HG03139 (cell line): ENCODE measurements around the gene CPA1.

ENCODE experiments used
- ATAC-seq: cut with Tn5 transposase; IDR thresholded peaks from one replicate; pipeline ENCODE4 v1.9.1; 2021; ENCODE audit not compliant: unreplicated experiment

Gene CPA1

DNA sequence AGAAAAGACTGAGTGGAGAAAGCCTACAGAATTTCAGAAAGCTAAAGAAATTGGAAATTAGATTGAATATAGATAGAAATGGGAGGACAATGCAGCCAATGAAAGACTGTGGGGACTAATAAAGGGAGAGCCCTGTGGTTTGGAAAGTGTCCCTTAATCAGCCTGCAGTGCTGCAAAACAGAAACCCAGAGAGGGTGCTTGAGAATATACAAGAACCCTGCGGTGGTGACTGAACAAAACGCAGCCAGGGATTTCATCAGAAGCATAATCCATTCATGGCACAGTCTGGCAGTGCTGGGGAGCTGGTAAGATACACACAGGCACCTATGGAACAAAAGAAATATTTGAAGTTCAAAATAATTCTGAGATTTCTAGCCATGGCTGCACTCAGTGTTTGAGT, 41.4 kb downstream of the CPA1 start:
- ATAC-seq = no peak

DNA sequence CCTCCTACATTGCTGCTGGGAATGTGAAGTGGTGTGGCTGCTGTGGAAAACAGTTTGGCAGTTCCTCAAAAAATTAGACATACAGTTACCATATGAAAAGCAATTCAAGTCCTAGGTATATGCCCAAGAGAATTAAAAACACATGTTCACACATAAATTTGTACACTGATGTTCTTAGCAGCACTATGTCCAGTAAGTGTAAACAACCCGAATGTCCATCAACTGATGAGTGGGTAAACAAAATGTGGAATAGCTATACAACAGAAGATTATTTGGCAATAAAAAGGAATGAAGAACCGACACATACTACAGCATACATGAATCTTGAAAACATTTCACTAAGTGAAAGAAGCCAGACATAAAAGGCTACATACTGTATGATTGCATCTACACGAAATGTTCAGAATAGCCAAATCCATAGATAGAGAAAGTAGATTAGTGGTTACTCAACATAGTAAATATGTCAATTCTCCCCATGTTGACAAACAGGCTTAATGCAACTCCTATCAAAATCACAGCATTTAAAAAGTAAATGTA, 43.3 kb downstream of the CPA1 start:
- no peak for ATAC-seq

DNA sequence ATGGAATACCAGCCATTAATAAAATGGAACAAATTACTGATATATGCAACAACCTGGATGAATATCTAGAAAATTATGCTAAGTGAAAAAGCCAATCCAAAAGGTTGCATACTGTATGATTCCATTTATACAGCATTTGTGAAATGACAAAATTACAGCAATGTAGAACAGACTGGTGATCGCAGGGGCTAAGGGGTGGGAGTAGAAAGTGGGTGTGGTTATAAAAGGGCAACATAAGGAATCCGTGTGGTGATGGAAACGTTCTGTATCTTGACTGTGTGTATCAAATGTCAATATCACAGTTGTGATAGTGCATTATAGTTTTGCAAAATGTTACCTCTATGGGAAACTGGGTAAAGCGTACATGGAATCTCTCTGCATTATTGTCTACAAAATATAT, 45.5 kb downstream of the CPA1 start:
- ATAC-seq = no peak

DNA sequence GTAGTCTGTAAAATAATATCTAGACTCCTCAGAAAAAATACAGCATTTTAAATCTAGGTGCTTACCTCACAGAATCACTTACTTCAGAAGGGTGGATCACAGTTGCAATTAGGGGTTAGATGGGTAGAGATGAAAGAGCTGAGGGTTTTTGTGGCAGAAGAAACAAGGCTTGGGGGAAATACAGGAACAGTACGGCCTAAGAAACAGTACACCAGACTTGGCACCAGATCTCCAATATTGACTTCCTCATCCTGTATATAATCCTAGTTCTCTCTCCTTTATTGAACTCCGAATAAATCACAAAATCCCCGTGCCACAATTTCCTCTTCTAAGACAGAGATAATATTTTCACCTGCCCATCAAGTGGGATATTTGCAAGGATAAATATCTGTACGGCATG, 46.3 kb downstream of the CPA1 start:
- no peak for ATAC-seq

DNA sequence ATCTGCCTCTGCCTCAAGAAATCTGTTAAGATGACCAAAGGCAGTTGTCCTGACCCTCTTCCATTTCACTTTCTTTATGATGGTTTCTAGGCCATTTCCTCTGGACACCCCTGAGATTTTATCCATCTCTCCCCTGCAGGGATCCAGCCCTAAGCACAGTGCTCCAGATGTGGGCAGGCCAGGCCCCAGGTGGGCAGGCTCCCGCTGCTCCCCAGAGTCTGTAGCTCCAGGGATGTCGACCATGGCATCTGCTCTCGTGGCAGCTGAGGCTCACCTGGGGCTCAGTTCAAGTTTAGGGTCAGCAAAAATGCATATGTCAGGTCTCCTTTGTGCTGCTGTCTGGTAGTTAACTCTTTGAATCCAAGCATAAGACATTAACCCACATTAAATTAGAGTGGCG, 48.7 kb downstream of the CPA1 start:
- no peak for ATAC-seq

DNA sequence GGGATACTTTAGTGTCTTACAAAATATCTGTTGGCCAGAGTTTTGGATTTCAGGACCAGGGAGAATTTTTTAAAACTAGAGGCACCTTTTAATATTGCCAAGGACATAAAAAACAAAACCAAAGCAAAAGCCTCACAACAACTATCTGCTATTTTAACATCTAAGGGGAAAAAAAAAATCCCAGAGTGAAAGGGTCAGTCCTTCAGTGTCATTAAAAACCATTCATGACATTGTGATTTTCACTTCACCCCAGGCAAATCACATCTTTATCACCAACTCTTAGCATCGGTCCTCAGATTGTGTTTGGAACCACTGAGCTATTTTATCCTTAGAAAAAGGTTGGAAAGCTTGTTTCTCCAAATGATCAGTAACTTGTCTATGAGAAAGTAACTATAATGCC, 49.8 kb downstream of the CPA1 start:
- ATAC-seq = no peak

DNA sequence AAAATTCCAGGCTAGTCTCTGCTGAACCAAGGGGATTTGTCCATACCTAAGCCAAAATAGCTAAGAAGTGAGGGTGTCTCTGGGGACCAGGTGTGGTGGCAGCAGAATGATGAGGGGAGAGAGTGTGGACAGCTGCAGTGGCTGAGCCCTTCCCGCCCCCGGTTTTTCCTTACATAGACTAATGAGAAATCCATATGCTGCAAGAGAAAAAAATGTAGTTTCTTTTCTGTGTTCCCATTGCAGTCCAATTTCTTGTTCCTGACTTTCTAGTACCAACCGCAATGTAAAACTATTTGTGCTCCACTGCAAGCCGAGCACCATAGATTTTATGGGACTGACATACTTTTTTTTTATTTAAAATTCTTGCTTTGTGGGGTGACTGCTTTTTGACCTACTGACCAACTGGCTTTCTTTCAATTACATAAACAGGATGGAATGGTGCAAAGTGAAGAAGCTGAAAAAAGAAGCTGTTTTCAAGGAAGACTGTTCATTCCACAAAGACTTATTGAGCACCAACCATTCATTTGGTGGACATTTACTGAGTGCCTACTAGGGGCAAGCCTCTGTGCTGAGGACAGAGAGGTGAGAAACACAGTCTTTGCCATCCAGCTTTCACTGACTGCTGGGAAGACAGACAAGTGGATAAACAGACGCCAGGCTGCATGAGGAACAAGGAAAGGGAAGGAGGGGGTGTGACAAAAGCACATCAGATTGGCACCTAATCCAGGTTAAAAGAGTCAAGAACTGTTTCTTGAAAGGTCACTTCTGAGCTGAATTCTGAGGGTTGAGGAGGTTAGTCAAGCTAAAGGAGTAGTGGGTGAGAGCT, 50.8 kb downstream of the CPA1 start:
- ATAC-seq = no peak

DNA sequence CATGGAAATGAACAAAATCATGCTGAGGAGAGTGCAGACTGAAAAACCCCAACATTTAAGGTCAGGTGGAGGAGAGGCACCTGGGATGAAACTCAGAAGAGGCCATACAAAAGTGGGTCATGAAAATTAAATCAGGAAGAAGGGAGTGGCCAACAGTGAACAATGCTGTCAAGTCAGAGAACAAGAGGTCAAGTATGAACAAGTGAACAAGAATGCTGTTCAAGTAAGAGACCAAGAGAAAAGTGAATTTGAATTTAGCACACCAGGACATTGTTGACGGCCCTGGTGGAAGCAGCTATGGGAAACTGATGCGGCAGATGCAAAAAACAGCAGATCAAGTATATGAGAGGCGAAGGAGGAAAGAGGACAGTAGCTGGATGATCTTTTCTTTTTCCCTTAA, 52.6 kb downstream of the CPA1 start:
- no peak for ATAC-seq

DNA sequence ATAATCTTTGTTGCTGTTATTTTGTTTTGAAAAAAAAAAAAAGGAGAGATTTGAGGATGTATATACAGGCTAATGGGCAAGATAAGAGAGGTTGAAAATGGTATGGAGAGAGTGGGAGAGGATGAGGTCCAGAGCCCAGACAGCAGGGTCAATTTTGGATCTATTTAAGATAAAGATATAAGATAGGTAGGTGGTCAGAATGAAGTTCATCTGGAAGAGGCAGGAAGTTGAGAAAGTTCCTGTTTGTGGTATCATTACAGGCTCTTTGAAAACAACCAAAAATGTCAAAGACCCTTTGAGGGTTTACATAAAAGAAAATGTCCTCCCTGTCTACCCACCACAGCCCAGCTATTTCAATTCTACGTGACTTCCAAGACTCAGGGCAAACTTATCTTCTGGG, 53.0 kb downstream of the CPA1 start:
- no peak for ATAC-seq

DNA sequence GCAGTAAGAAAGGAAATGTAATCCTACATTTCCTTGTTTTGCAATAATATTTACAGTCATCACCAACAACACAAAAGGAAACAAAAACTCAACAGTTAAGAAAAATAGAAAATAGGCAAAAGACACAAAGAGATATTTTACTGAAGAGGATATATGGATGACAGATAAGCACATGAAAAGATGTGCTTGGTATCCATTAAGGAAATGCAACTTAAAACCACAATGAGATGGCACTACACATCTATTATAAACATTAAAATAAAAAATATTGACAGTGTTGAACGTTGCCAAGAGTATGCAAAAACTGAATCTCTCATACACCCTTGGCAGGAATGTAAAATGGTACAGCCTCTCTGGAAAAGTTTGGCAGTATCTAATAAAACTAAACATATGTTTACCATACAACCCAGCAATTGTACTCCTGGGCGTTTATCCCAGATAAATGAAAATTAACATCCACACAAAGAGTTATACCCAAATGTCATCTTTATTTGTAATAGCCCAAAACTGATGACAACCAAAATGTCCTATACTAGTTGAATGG, 55.1 kb downstream of the CPA1 start:
- no peak for ATAC-seq

DNA sequence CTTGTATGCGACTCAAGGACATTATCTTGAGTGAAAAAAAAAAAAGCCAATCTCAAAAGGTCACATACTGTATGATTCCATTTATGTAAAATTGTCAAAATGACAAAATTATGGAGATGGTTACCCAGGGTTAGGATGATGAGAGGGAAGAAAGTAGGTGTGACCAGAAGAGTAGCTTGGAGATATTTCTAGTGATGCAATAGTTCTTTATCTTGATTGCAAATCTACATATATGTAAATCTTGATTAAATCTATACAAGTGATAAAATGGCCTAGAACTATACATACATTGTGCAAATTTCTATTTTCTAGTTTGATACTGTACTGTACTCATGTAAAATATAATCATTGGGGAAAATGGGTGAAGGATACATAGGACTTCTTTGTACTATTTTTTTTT, 56.0 kb downstream of the CPA1 start:
- ATAC-seq = no peak
